ENCODE data around the gene SLC22A13.

SLC22A13 gene

GRCh38 chr3:38325256-38325655, 59.6 kb downstream of the SLC22A13 start:
- no peak for DNase-seq (ENCODE audit: low read depth)
- no peak for TF ChIP-seq CTCF (conservative IDR thresholded peaks at IDR 0.05; ENCODE audit: control insufficient read depth, insufficient read depth, low read depth, low read length)
- H3K4me3 ChIP-seq (ENCODE audit: control insufficient read depth, low read depth, low read length): no peak overlapping the region

GRCh38 chr3:38327335-38328009, 61.9 kb downstream of the SLC22A13 start:
- no peak for TF ChIP-seq CTCF (conservative IDR thresholded peaks at IDR 0.05; ENCODE audit: control insufficient read depth, insufficient read depth, low read depth, low read length)
- no peak overlapping the region for H3K4me3 ChIP-seq (ENCODE audit: control insufficient read depth, low read depth, low read length)
- DNase-seq (ENCODE audit: low read depth): peak; percentile 91
